SKM-1 (cell line): ENCODE results near the gene ZFYVE21.

ENCODE experiments used
- DNase-seq: peaks from one replicate; lab custom pipeline; 2025; ENCODE audit not compliant: unreplicated experiment; lab: John Stamatoyannopoulos, UW

ZFYVE21 gene

DNA sequence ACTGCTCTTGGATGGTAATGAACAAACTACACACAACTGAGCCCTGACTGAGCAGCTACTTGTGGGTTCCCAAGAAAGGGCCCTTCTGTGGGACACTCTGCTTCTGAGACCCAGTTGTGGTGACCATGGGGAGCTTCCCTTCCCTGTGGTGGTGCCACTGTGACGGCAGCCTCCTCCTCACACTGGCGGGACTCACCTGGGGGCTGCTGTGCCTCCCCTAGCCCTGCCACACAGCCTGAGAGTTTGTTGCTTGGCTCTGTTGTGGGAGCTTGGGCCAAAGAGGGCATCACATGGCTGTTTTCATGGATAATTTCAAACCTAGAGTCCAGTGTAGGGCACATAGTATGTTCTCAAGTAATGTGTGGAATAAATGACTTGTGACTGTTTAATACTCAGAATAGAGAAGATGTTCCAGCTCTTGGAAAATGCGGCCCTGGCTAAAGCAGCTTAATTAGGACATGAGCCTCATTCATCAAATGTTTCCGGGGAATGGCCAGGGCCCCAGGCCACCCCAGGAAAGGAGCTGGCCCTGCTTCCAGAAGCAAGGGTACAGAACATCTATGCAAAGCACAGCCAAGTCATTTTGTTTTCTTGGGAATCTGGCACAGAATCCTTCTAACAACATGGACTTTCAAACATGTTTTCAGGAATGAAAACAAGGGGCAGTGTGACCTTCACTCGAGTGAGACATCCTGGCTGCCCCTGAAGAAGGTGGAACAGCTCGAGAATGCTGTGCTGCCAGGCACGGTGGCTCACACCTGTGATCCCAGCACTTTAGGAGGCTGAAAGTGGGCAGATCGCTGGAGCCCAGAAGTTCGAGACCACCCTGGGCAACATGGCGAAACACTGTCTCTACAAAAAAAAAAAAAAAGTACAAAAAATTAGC lies 21.2 kb downstream of the ZFYVE21 start:
- no peak for DNase-seq

- DNase-seq: no peak
Observed at GRCh38 chr14:103737432-103738045, 21.9 kb downstream of the ZFYVE21 start.

DNA sequence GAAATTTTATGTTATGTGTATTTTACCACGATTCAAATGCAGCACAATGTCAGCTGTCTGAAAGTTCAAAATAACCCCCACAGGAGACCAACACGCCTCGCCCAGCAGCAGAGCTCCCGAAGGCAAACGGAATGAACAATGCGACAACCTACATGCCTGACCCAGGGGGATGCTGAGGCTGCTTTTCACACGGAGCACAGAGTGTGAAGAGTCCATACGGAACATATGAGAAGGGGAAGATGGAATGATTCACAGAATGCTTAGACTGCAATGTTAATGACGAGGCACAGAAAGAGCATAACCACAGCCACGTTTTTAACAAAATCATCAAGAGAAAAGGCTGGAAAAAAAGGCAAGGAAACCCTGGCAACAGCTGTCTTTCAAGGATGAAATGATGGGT lies 22.6 kb downstream of the ZFYVE21 start:
- DNase-seq: no peak

DNA sequence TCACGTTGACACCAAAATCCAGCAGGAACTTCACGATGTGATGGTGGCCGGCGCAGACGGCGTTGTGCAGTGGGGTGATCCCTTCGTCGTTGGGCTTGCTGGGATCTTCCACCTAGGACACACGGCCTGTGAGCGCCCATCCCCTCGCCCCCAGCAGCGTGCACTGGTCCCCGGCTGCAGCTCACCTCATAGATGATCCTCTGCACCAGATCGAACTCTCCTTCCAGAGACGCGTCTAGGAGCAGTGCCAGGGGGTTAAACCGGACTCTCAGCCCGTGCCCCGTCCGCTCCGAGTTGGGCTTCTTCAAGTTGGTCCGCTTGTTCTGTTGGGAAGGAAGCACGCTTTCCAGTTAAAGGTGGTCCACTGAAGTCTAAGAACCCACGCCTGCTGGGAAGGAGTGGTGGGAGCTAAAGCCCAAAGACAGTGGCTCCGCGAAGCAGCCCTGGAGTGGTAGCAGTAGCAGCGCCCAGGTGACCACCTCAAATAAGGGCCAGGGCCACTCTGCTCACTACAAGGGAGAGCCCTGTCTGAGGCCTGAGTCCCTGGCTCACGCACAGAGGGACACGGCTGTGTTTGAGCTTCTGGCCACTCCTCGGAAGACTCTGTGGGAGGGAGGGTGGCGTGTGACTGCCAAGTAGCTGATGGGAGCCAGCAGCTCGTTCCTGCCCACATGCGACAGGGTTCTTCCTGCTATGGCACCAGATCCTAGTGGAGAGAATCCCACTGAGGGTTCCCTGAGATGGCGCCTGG lies 23.3 kb downstream of the ZFYVE21 start:
- no peak for DNase-seq

DNA sequence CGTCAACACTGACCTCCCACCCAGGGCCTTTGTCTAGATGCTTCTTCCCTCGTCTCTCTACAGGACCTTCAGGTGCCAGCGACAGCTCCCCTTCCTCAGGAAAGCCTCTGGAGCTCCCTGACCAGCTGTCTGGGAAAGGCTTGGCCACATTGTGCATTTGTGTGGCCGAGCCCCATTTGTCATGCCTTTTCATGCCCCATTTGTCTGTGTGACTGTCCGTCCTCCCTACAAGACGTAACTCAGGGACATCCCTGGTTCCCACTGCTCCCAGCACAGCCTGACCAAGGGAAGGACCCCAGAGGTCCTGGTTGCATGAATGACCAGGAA lies 23.8 kb downstream of the ZFYVE21 start:
- DNase-seq: no peak

GRCh38 chr14:103739793-103740501 lies 24.3 kb downstream of the ZFYVE21 start:
- DNase-seq: no peak

DNA sequence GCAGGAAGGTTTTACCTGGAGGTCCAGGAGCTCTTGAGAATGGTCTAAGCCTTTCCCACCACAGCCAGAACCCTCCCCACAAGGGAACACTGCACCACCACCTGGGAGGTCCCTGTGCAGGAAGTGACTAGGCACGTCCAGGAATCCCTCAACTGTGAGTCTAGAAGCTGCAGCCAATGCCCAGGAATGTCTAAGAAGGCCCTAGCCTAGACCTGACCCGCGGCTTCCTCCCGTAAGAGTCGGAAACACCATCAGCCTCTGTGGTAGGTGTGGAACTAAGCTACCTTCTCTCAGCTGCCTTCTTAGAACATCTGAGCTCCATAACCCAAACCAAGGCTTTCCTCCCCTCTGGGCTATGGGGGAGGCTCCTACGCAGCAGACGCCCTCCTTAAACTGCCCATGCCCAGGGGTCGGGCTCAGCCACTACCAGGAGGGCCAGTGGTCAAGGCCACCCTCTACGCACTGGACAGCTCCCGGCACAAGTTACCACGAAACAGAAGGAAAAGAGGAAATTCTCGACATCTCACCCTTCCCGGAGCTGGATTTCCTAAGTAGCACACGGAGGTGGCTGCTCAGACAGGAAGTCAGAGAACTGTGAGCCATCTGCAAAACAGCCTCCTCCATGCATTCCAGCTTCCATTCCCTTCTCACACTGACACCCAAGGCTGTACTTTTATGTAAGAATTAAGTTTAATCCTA lies 25.5 kb downstream of the ZFYVE21 start:
- no peak for DNase-seq

GRCh38 chr14:103741876-103742275 lies 26.3 kb downstream of the ZFYVE21 start:
- no peak for DNase-seq

- no peak for DNase-seq
Observed at GRCh38 chr14:103742499-103743255, 27.1 kb downstream of the ZFYVE21 start.

DNA sequence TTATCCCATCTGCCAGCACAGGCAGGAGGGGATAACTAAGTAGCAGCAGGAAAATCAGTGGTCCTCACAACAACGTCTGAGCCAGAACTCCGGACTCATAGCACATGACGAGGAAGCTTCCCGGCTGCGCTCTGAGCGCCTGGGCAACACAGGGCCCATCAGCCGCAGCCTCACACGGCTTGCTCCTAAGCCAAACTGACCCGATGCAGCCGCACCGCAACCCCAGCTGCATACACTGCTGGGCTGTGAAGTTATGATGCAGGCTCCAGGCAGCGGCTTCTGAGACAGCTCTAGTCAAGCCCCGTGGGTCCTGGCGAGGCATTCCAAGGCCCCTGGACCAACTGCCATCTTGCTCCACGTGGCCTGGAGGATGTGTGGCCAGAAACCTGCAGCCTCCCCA lies 28.1 kb downstream of the ZFYVE21 start:
- DNase-seq: no peak

- no peak for DNase-seq
Observed at GRCh38 chr14:103744621-103745395, 29.2 kb downstream of the ZFYVE21 start.

GRCh38 chr14:103745424-103745823 lies 29.8 kb downstream of the ZFYVE21 start:
- no peak for DNase-seq

GRCh38 chr14:103746701-103747100 lies 31.1 kb downstream of the ZFYVE21 start:
- DNase-seq: no peak

DNA sequence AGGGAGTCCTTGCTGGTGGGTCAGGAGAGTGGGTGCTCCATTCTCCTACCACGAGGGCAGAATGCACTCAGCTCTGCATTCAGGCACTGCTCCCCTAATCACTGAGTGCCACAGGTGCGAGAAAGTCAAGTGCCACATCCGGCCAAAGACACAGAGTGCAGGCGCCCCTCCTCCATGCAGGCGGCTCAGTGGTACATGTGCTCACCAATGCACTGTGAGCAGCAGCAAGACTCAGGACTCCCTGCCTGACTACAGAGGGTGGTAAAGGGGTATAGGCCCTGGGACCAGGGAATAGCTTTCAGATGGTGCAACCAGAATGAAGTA lies 32.9 kb downstream of the ZFYVE21 start:
- DNase-seq: no peak

DNA sequence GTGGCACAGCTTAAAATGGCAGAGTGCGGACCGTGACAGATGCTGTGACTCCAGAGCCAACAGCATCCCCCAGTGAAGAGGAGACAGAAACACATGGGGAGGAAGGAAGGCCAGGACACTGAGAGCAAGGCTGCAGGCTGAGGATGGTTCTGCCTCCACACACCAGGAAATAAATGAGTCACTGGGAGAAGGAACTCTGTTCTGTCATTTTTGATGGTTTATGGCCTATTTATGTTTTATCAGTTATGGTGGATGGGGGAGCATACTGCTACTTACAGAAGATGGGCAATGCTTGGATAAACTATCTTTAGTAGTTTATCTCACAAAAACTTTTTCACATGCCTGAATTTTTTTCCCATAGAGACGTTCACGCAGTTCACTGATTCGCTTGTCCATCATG lies 33.8 kb downstream of the ZFYVE21 start:
- DNase-seq: no peak

GRCh38 chr14:103749860-103750259 lies 34.2 kb downstream of the ZFYVE21 start:
- DNase-seq: no peak

- DNase-seq: no peak
Observed at GRCh38 chr14:103753774-103754173, 38.2 kb downstream of the ZFYVE21 start.

DNA sequence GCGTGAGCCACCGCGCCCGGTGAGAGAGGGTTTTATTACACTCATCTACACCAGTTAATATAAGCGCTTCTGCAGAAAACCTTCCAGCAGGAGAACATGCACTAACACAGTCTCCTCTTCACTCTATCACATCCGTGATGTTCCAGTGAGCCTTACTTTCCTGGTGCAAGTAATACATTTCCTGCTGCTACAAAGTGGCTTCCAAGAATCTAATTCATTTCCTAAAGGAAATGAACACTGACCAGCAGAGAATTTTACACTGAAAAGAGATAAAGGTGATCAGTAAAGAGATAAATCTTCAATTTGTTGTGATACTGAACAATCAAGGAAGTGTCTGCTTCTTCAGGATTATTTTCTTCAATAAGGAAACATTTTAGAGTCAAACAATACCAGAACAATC lies 39.5 kb downstream of the ZFYVE21 start:
- DNase-seq: no peak

- no peak for DNase-seq
Observed at GRCh38 chr14:103758059-103758776, 42.6 kb downstream of the ZFYVE21 start.
